Measurements from ENCODE around the gene ZNF716.
"Not testable (repeated sequence)": the region's sequence is repeated elsewhere in the genome, so short reads cannot be mapped to it uniquely, and the experiment has no call there.

Gene ZNF716

DNA sequence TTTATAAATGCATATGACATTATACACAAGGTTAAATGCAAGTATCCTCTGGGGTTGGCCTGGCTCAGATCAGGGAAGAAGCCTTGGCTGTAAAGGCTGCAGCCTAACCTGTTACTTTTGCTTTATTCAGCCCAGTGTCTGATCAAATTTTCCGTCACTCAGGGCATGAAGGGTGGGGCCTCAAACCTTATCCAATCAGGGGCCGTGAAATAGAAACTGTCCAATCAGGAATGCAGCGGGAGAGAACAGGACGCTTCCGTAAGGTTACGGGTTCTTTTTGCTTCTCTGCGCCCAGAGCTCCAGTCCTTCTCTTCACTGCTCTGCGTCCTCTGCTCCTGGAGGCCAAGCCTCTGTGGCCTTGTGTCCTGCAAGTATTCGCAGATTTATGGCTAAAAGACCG is at the start of gene ZNF716:
TSS of gene ZNF716 (plus strand) at position 274 of the 400 bp plus-strand sequence. CDS start at position 386, 112 bp downstream.
- no peak for DNase-seq

DNA sequence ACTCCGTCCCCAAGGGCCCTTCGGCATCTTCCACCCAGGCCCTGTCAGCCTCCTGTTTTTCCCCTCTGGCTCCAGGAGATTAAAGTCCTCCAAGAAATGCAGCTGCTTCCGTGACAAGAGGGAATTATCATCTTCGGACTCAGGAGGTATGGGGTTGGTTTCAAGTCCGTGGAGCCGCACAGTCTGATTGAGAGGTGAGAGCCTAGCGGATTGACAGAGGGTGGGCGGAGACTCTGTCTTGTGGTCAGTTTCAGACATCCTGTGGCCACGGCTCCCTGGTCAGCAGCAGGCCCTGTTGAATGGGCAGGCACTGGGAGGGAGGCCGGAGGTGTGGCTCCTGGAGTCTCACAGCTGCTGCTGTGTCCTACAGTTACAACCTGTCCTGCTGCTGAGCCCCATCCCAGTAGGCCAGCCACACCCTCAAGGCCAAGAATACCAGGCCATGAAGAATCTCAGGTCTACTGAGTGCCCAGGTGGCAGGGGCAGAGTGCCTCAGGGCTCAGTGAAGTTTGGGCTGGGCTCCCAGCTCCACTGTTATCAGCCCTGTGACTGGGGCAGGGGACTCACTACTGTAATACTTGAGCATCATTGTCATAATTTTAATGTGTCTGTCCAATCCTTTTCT is 49.3 kb upstream of the ZNF716 start:
- no peak for DNase-seq

DNA sequence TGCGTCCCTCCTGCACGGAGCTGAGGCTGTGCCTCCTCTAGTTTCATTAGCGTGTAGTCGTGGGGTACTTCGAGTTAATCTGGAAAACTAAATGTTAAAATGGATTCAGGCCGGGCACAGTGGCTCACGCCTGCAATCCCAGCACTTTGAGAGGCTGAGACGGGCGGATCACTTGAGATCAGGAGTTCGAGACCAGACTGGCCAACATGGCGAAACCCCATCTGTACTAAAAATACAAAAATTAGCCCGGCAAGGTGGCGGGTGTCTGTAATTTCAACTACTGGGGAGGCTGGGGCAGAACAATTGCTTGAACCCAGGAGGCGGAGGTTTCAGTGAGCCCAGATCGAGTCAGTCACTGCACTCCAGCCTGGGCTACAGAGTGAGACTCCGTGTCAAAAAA is 46.9 kb upstream of the ZNF716 start:
- not testable (repeated sequence) for DNase-seq

DNA sequence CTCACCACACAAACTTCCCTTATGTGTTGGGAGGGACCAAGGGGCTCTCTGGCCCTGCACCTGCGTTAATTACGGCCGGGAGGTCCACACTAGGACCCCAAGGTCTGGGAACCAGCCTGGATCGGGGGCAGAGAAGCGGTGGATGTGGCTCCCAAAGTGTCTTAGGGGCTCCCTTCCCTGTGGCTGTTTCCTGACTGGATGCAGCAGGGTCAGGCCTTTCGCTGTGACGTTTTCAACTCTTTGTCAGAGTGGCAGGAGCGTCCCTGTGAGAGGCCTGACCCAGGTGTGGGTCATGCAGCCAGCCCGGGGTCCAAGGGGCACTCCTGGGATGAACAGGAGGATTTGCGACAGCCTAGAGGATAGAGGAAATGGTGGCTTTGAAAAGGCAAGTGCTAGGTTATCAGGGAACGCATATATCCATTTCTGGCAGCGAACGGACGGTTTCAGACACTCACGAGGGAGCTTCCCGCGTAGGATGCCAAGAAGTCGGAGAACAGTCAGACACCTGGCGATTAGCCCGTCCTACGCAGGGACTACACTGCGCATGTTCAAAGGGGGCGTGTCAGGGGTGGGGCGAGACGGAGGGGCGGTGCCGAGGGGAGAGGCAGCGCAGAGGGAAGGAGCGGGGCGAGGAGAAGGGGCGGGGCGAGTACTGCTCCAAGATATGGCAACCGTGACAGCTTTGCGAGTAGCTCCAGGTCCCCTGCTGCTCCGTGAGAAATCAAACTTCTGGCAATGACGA is 46.2 kb upstream of the ZNF716 start:
- DNase-seq, result no peak

DNA sequence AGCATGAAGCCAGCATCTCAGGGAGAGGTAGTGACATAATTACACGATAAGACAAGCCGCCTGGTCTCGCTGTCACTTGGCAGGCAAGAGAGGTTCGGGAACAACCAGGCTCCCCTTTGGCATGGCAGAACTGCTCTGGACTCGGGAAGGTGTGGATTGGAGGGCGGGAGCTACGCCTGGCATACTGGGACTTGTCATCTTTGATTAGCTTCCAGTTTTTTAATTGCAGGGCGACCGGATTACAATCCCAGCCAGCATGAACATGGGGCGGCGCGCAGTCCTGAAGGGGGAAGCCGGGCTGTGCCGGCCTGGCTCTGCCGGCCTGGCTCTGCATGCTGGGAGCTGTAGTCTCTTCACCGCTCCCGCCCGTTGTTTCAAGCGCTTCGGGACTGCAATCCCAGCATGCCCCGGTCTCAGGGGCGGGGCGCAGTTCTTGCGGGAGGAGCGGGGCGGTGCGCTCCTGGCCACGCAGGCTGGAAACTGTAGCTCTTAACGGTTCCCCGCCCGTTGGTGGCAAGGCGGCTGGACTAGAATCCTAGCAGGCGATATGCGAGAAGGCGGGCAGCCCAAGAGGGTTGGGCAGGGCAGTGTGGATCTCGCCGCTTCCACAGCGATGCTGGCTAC is 45.5 kb upstream of the ZNF716 start:
- no peak for DNase-seq

DNA sequence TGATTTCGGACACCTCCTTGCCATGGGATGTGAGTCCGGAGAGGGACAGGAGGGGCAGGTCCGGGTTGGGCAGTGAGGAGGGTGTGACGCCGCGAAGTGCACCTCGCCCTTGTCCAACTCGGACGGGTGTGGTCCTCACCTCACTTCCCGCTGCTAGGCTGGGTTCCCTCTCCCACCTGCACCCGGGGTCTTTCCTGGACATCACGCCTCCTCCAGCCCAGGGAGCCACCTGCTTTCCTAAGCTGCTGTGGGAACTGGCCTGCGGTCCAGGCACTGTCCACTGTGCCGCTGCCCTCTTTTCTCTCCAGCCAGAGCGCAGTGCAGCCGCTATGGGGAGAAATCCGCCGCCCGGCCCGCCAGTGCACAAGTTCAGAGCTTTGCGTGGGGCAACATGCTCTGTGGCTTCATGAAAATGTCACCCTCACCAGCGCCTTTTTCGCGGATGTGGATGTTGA is 45.0 kb upstream of the ZNF716 start:
- no peak for DNase-seq

DNA sequence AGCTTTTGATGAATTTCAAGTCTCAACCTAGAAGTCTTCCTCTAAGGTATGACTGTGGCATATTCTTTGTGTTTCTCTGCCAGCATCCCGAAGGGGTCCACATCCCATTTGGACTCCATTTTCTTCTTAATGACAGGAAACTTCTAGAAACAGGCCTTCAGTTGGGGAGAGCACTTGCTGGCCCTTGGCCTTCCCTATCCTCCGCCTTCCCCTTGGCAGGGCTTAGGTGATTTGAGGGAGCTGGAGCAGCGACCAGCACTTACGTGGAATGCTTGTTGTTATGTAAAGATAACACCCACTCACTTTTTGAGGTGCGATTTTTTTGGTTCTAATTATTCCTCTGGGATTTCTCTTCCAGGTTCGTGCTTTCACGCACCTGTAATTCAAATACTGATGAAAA is 42.9 kb upstream of the ZNF716 start:
- DNase-seq, result no peak

DNA sequence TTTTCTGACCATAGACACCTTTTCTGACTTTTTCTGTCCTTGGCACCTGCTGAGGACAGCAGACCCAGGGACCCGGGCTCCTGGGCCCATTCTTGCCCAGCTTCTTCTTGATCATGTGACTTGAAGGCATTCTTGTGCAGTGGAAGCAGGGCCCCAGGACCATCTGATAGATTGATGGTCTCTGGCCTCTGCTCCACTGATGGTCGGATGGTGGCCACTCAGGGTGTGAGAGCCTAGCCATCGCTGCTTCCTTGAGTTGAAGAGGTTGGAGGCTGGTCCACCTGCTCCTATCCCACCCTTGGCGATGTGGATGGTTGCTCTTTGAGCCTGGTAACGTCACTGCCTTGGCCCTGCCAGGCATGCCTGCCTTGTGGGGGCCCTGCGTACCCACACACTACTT is 37.8 kb upstream of the ZNF716 start:
- DNase-seq, result no peak

DNA sequence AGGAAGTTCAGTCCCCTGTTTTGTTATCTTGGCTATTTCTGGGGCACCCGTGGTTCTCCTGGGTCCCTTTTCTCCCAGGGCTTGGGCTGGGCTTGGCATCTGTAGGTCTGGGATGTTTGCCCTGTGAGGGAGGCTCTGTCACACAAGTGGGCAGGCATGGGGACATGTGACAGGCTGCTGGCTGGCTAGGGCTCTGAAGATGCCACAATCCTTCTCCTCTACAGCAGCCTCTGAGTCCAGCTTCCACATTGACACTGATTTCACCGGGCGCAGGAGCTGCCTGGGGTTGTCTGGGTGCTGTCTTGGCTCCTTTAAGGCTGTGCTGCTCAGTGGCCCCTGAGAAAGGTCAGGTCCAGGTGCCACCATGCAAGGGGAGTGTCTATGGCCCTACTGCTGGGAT is 37.4 kb upstream of the ZNF716 start:
- no peak for DNase-seq

DNA sequence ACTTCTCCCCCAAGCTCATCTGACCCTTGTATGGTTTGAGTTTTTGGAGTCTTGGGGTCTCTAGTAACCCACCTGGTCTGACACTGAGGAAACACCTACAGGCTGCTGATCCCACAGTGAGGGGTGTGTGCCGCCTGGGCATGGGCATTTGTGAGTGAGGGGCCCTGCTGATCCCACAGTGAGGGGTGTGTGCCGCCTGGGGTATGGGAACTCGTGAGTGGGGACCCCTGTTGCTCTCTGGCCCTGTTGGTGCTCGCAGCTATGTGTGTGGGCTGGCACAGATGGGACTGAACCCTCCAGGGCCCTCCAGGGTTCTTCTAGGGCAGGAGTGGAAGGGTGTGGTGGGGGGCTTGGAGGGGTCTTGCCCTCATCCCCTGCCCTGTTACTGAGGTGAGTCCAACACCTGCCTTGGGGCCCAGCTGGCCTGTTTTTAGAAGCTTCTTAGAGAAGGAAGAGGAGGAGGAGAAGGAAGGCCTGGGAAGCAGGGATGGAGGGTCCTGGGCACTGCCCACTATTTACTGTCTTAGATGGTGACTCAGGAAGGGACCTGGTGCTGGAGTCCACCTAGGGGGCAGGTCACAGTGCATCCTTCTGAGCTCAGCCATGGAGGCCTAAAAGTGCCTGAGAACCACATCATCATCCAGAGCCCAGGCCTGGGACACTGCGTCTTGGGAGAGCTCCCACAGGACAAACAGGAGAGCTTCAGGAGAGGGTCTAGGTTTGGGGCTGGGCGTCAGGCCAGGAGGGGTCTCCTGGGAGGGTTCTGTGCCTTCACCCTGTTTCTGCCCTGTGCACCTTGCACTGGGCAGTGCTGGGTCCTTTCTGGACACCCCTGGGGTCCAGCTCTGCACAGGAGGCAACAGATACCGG is 36.2 kb upstream of the ZNF716 start:
- no peak for DNase-seq

DNA sequence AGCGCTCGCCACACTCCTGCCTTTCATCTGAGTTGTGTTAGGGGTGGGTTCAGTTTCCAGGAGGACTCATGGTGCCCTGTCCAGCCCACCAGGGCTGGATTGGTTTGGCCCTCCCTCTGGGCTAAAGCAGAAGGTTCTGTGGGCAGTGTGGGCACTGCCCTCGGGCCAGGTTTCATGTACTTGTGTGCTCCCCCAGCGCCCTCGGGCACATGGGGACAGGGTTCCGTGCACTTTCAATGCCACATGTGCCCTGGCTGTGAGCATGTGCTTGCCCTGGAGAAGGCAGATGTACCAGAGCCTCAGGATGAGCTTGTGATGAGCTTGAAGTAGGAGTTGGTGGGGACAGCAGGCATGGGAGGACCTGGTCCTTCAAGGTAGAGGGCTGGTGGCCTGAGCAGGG is 35.6 kb upstream of the ZNF716 start:
- no peak for DNase-seq

DNA sequence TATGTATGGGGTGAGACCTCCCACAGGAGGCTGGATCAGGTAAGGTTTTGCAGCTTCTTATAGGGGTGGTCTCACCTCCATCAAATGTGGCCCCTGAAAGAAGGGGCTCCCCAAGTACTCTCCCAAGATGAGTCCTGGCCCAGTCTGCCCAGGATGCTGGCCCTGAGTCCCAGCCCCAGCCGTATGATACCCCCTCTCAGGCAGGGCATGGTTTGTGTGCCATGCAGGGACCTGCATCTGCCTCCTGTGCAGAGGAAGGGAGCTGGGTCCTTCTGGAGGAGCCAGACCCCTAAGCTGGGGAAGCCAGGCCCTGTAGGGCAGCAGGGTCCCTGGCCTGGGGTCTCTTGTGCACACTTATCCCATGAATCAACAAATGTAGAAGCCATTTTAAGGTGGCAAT is 35.1 kb upstream of the ZNF716 start:
- no peak for DNase-seq

DNA sequence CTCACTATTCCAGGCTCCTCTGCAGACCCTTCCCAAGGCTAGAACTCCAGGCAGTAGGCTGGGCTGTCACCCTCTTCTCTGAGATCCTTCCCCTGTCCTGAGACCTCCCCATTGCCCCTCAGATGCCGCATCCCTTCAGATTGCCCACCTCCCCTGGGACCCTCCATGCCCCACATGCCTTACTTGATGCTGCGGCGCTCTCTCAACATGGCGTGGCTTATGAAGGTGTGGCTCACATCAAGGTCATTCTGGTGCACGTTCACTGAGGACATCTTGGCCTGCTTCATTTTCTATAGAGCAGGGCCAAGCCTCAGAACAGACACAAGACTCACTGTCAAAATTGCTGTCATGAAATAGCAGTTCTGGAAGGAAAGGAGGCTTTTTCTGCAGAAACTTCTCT is 34.7 kb upstream of the ZNF716 start:
- DNase-seq, result no peak

DNA sequence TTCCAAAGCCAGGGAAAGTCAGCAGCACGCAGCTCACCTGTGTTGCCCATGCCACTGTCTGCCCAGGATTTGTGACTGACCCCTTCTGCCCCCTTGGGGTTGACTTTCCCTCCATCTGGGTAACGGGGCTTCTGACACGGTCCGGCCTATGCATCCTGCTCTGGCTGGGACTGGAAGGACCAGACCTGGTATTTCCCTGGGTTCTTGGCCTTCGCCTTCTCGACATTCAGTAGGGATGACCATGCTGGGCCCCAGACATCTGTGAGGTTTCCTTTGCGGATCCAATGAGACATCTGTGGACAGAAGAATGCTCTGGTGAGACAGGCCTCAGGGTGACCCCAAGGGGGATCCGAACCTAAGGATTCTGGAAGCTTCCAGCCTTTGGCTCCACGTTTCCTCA is 34.2 kb upstream of the ZNF716 start:
- DNase-seq, result no peak

DNA sequence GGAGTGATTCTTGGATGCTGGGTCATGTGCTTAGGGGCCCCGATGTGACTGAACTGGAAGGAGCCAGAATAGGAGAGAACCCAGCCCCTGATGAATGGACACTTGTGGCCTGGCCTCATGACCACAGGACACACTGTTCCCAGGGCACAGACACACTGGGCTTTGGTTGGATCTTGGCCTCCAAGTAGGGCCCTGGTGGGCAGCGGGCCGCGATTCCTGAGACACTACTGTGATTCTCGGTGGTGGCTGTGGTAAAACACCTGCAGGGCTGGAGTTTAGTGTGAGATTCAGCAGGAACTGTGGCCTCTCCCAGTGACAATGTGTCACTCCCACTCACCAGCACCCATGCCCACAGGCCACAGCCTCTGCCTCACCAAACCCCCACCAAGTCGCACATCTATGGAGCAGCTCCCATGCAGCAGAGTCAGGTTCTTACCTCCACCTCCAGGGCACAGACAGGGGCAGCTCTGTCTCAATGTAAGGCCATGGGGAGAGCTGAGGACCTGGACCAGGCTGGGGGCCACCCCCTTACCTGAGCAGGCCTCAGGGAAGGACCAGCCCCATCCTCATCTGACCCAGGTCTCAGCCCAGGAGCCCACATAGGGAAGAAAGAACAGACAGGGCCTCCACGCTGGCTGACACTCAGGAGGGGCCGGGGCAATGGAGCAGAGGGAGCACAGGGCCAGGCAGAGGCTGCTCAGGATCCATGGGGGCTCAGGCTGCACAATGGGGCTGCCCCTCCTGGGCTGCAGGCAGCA is 33.2 kb upstream of the ZNF716 start:
- no peak for DNase-seq

DNA sequence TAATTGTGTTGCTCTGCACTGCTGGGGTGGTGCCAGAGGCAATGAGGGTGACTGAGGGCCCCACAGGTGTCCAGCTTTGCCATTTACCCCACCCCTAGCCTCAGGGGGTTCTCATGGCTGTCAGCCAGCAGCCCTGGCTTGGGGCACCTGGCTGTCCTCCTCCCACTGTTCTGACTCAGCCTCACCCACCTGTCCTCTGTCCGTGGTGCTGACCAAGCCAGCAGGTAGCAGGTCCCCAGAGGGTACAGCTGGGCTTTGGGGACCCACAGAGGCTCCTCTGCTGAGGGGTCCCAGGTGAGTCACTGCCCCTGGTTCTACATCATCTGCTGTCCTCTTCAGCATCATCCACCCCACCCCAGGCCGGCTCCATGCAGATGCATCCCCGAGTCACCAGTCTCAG is 32.2 kb upstream of the ZNF716 start:
- no peak for DNase-seq

DNA sequence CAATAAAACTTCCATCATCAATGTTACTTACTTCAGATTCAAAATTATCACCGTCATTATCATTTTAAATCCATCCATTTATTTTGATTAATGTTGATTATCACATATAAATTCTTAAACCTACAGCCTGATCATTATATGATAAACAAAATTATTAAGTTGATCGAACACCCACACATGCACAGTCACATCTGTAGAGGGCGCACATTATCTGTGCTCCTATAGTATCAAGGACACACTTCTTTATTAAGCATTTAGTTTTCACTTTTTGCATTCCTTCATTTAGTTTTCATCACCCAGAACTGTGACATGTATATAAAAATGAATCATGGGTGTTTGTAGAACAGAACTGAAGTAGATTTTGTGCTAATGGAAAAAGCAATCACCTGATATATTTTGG is 26.2 kb upstream of the ZNF716 start:
- DNase-seq, result no peak

DNA sequence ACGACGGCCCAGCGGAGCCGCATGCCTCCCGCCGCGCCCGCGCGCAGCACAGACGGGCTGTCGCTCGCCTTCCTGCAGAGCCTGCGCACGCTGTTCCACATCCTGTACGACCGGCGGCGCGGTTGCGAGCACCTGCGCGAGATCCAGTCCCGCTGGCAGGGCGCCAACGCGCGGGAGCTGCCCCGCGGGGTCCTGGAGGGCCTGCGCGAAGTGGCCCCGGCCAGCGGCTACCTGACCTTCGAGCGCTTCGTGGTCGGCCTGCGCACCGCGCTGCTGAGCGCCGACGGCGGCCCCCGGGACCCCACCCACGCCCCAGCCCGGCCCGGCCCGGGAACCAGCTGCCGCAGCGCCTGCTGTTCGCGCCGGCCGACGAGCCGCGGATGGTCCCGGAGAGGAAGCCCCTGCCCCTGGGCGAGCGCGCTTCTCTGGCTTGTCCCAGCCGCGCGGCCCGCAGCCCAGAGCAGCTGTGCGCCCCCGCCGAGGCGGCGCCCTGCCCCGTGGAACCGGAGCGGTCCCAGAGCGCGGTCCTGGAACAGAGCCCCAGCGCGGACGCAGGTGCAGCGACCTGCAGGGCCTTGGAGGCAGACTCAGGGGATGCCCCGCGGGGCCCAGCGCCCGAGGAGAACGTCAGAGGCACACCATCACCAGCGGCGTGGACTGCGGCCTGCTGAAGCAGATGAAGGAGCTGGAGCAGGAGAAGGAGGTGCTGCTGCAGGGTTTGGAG is 25.3 kb upstream of the ZNF716 start:
- DNase-seq, result no peak

DNA sequence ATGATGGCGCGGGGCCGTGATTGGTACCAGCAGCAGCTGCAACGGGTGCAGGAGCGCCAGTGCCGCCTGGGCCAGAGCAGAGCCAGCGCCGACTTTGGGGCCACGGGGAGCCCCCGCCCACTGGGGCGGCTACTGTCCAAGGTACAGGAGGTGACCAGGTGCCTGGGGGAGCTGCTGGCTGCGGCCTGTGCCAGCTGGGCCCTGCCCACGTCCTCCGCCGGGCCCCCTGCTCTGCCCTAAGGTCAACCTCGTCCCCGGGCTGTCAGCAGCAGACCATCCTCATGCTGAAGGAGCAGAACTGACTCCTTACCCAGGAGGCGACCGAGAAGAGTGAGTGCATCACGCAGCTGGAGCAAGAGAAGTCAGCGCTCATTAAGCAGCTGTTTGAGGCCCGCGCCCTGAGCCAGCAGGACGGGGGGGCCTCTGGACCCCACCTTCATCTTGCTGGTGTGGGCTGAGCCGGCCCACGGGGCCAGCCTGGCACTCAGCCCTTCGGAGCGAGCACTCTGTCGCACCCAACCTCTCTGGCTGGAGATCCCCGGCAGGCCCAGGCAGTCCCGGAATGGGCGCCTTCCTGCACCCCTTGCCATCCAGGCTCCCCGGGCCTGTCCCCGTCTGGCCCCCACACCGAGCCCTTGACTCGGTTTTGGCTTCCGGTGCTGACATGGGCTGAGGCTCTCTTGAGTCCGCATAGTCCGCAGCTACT is 24.6 kb upstream of the ZNF716 start:
- no peak for DNase-seq

DNA sequence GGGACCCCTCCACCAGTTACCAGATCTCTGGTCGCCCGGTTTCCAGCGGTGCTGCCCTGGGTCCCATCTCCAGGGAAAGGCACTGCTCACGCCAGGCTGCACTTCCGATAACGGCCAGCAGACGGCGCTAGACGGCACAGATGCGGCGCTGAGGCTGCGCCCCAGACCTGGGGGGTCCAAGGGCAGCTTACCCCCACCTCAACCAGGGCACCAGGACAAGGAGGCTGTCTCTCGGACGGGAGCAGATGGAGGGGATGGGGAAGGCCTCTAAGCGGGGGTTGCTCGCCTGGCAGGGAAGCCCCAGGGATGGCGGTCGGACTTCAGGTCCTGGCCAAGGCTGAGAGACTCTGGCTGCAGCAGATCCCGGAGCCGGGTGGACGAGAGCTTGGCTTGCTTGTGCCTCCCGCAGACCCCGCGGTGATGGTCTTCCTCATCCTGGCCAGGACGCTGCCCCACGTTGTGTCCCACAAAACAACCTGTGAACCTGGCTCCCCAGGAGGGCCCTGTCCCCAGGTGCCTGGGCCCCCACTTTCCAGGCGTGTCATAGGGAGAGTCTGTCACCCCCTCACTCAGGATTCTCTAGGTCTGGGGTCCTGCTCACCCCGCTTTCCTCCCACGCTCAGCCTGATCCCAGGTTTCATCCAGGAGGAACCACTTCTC is 23.9 kb upstream of the ZNF716 start:
- DNase-seq, result no peak

DNA sequence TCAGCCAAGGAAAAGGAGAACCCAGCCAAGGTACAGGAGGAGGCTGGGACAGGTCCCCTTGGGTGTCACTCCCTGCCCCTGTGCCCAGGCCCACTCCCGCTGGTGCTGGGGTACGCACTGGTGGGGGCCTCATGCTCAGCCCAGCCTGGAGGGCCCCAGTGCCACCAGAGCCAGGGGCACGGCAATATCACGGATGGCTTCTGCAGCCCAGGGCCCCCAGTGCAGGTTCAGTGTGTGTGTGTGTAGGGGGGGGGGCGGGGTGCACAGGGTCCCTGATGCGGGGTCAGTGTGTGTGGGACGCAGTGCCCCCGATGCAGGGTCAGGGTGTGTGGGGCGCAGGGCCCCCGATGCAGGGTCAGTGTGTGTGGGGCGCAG is 23.4 kb upstream of the ZNF716 start:
- DNase-seq, result no peak
